Mesenchymal stem cell (in vitro differentiated cells and primary cell): ENCODE results near the gene LHX2.

Experiments
- DNase-seq: peaks from one replicate; pipeline ENCODE4 v3.0.0-alpha.2; 2013
- H2AFZ ChIP-seq: one replicate; pipeline ENCODE4 v1.6.1; 2013; ENCODE audit warnings: low read depth, mild to moderate bottlenecking, control low read depth, inconsistent platforms, low read length, moderate library complexity
- H2AK5ac ChIP-seq: 2 replicates; pipeline ENCODE4 v1.6.1; 2013; ENCODE audit warnings: low read length, moderate library complexity, mild to moderate bottlenecking, inconsistent platforms; ENCODE audit not compliant: severe bottlenecking
- H2BK120ac ChIP-seq: one replicate; pipeline ENCODE4 v1.6.1; 2013; ENCODE audit warnings: low read depth, mild to moderate bottlenecking, inconsistent platforms, low read length, moderate library complexity
- H2BK12ac ChIP-seq, 2 experiments: one replicate each; pipeline ENCODE4 v1.6.1; 2013; ENCODE audit warnings: inconsistent platforms in 2 of 2, low read length in 2 of 2, mild to moderate bottlenecking in 2 of 2, moderate library complexity in 2 of 2, control low read depth in 1 of 2
- H2BK15ac ChIP-seq: one replicate; pipeline ENCODE4 v1.6.1; 2013; ENCODE audit warnings: mild to moderate bottlenecking, low read depth, inconsistent platforms; ENCODE audit not compliant: poor library complexity, severe bottlenecking
- H2BK5ac ChIP-seq: 2 replicates; pipeline ENCODE4 v1.6.1; 2013; ENCODE audit warnings: low read depth, mild to moderate bottlenecking, low read length, control low read depth, inconsistent platforms; ENCODE audit not compliant: poor library complexity, severe bottlenecking
- H3K14ac ChIP-seq, 2 experiments: one replicate each; pipeline ENCODE4 v1.6.1; 2013; ENCODE audit warnings: inconsistent platforms in 2 of 2, low read length in 2 of 2, control low read depth in 1 of 2, mild to moderate bottlenecking in 1 of 2, moderate library complexity in 1 of 2
- H3K18ac ChIP-seq, 2 experiments: one replicate each; pipeline ENCODE4 v1.6.1; 2013; ENCODE audit warnings: inconsistent platforms in 2 of 2, low read length in 2 of 2, control low read depth in 1 of 2, low read depth in 1 of 2, mild to moderate bottlenecking in 1 of 2
- H3K23ac ChIP-seq, 2 experiments: one replicate each; pipeline ENCODE4 v1.6.1; 2013; ENCODE audit warnings: inconsistent platforms in 2 of 2, low read length in 2 of 2, mild to moderate bottlenecking in 2 of 2, moderate library complexity in 2 of 2, control low read depth in 1 of 2
- H3K27ac ChIP-seq: 2 replicates; pipeline ENCODE4 v1.5.1; 2013; ENCODE audit warnings: mild to moderate bottlenecking, moderate library complexity, low read length, control low read depth, inconsistent platforms; ENCODE audit not compliant: poor library complexity, severe bottlenecking
- H3K27me3 ChIP-seq, 2 experiments: 2 replicates each; pipeline versions ENCODE4 v1.6.1 to v1.7.0; 2013; ENCODE audit warnings: low read length in 2 of 2, mild to moderate bottlenecking in 2 of 2, moderate library complexity in 2 of 2, control low read depth in 1 of 2, inconsistent platforms in 1 of 2; ENCODE audit not compliant: control insufficient read depth in 1 of 2, insufficient read depth in 1 of 2
- H3K36me3 ChIP-seq, 2 experiments: 2 replicates each; pipeline versions ENCODE4 v1.6.1 to v1.7.0; 2013; ENCODE audit warnings: low read length in 2 of 2, control low read depth in 1 of 2, inconsistent platforms in 1 of 2, low read depth in 1 of 2, mild to moderate bottlenecking in 1 of 2; ENCODE audit not compliant: insufficient read depth in 2 of 2, control insufficient read depth in 1 of 2
- H3K4ac ChIP-seq, 2 experiments: one replicate each; pipeline ENCODE4 v1.6.1; 2013; ENCODE audit warnings: inconsistent platforms in 2 of 2, low read length in 2 of 2, mild to moderate bottlenecking in 2 of 2, moderate library complexity in 2 of 2, control low read depth in 1 of 2, low read depth in 1 of 2
- H3K4me1 ChIP-seq: 2 replicates; pipeline ENCODE4 v1.6.1; 2013; ENCODE audit warnings: low read depth, low read length, control low read depth; ENCODE audit not compliant: control insufficient read depth, insufficient read depth
- H3K4me2 ChIP-seq: 2 replicates; pipeline ENCODE4 v1.6.1; 2013; ENCODE audit warnings: low read length, mild to moderate bottlenecking, inconsistent platforms; ENCODE audit not compliant: poor library complexity, severe bottlenecking
- H3K4me3 ChIP-seq, 2 experiments: 2 replicates each; pipeline versions ENCODE4 v1.5.1 to v1.7.0; 2013; ENCODE audit warnings: low read length in 2 of 2, mild to moderate bottlenecking in 2 of 2, control low read depth in 1 of 2, low read depth in 1 of 2; ENCODE audit not compliant: insufficient read depth in 1 of 2
- H3K79me1 ChIP-seq: replicated peaks from 2 replicates; pipeline ENCODE4 v1.6.1; 2013; ENCODE audit warnings: mild to moderate bottlenecking, control low read depth, low read length, inconsistent platforms; ENCODE audit not compliant: poor library complexity, severe bottlenecking
- H3K9ac ChIP-seq: 2 replicates; pipeline ENCODE4 v1.7.0; 2013; ENCODE audit warnings: mild to moderate bottlenecking, low read length, moderate library complexity
- H3K9me3 ChIP-seq: 2 replicates; pipeline ENCODE4 v1.7.0; 2013; ENCODE audit warnings: mild to moderate bottlenecking, low read length; ENCODE audit not compliant: control insufficient read depth
- H4K8ac ChIP-seq: one replicate; pipeline ENCODE4 v1.6.1; 2013; ENCODE audit warnings: inconsistent platforms, mild to moderate bottlenecking, low read length, moderate library complexity
- H4K91ac ChIP-seq: one replicate; pipeline ENCODE4 v1.6.1; 2013; ENCODE audit warnings: mild to moderate bottlenecking, low read length, inconsistent platforms
- WGBS: methylation state at CpG from one replicate; pipeline ENCODE4 v1.1.7; 2013; ENCODE audit warnings: mixed read lengths; 5-methylcytosine and 5-hydroxymethylcytosine counted together

The LHX2 gene

DNA sequence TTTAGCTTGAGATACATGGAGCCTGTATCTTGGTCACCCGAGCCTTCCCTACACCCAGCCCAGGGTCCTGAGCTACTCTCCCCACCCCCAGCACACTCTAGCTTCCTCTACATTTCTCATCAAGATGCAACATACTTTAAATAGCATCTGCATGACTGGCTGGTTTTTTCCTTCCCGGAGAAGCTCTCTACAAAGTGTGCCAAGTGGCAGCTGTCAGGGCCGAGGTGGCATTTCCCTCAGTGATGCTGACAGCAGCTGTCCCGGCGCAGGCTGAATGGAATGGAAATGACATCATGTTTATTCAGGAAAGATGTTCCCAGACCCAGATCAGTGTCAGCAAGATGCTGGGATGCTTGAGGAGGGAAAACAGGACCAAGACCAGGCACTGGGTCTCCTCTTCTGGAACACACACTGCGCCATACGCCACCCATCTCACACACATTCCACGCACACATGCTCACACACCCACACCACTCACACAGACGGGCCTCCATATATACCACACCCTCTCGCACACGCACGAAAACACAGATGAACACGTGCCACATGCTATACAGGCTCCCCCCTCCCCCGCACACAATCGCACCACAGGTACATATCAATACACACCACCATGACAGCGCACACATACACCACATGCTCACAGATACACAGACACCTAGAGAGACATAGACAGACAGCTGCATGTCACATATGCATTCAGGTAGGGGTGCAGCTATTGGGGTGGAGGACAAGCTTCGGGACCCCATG, 67.8 kb downstream of the LHX2 start:
- Histone ChIP-seq H3K14ac (peak overlapping the region in 1 of 2 experiments; percentile 5), H3K79me1 (no peaks in the 10 kb centered on the region), H3K4me1 (peaks cover 14% of the 10 kb centered on the region), H3K4me3 (no peak overlapping the region), H2AFZ (no peak overlapping the region), H2BK12ac (peak overlapping the region in 1 of 2 experiments; percentile 55), H3K27me3 (peaks cover 0 to 14% of the 10 kb centered on the region in 2 experiments), H3K9me3 (no peaks in the 10 kb centered on the region), H4K91ac (peak overlapping the region; percentile 72), H2AK5ac (no peak overlapping the region), H4K8ac (peak overlapping the region; percentile 30), H3K9ac (no peak overlapping the region), H2BK5ac (no peak overlapping the region), H3K4ac (peak overlapping the region in 1 of 2 experiments; percentile 38), H2BK15ac (no peak overlapping the region), H3K23ac (no peak overlapping the region), H3K27ac (peak overlapping the region; percentile 79), H2BK120ac (no peak overlapping the region), H3K36me3 (no peaks in the 10 kb centered on the region), H3K18ac (peak overlapping the region in 1 of 2 experiments; percentile 32), H3K4me2 (no peak overlapping the region)
- peak; percentile 72 for DNase-seq
- 57% methylated on average over 17 of the region's 17 CpGs for WGBS

GRCh38 chr9:124082622-124083021, 71.1 kb downstream of the LHX2 start:
- 87% methylated on average over 1 of the region's 2 CpGs for WGBS
- Histone ChIP-seq H3K36me3 (no peaks in the 10 kb centered on the region), H3K27ac (no peak overlapping the region), H3K4ac (no peak overlapping the region), H2BK5ac (no peak overlapping the region), H2BK12ac (no peak overlapping the region), H3K18ac (no peak overlapping the region), H4K8ac (no peak overlapping the region), H3K9ac (no peak overlapping the region), H3K4me1 (peaks cover 13% of the 10 kb centered on the region), H2AFZ (no peak overlapping the region), H3K4me3 (no peak overlapping the region), H2BK120ac (no peak overlapping the region), H2AK5ac (no peak overlapping the region), H3K14ac (no peak overlapping the region), H2BK15ac (no peak overlapping the region), H3K23ac (no peak overlapping the region), H3K27me3 (peaks cover 0 to 27% of the 10 kb centered on the region in 2 experiments), H3K9me3 (peaks cover 23% of the 10 kb centered on the region), H3K79me1 (no peaks in the 10 kb centered on the region), H3K4me2 (no peak overlapping the region), H4K91ac (no peak overlapping the region)
- no peak for DNase-seq
